B cell (primary cell): ENCODE results near the gene LAMB1. TPM values are rescaled to one million over a fixed set of nuclear protein-coding genes. Genes with fewer than 3 reads are reported as not detected.

ENCODE experiments used
- ATAC-seq: fragments of 200-7000 bp; cut with Tn5 transposase; one replicate; pipeline ENCODE4 v1.10.0; 2021; ENCODE audit warnings: low read depth, mild to moderate bottlenecking, moderate number of reproducible peaks, moderate library complexity
- CTCF ChIA-PET: fragments of 350-600 bp; sonication (Branson Sonifier 250); formaldehyde crosslinking; loops from one replicate; lab custom pipeline; 2021; ENCODE audit warnings: antibody characterized with exemption, inconsistent platforms; lab: Charles Lee
- POLR2A ChIA-PET: fragments of 350-600 bp; sonication (Branson Sonifier 250); formaldehyde crosslinking; loops from one replicate; lab custom pipeline; 2021; ENCODE audit warnings: antibody characterized with exemption; lab: Charles Lee
- DNase-seq: peaks from one replicate; pipeline ENCODE4 v3.0.0; 2013
- H2AFZ ChIP-seq: 2 replicates; pipeline ENCODE4 v1.6.1; 2012; ENCODE audit warnings: mild to moderate bottlenecking, low read depth, low read length; ENCODE audit not compliant: insufficient read depth, poor library complexity, severe bottlenecking
- H3K27ac ChIP-seq, 2 donors: 1 replicate in 1 of 2; 2 replicates in 1 of 2; pipeline ENCODE4 v1.5.1; 2012 to 2013; ENCODE audit warnings: low read length in 2 of 2, mild to moderate bottlenecking in 2 of 2, moderate library complexity in 1 of 2
- H3K27me3 ChIP-seq, 4 experiments: fragments of 200-600 bp in 1 of 4; sonication (generic) in 1 of 4; replicated peaks in 1 of 4; 1 replicate in 2 of 4; 2 replicates in 2 of 4; pipeline versions ENCODE4 v1.6.1 to v1.7.0; 2013 to 2016; ENCODE audit warnings: low read length in 3 of 4, mild to moderate bottlenecking in 2 of 4, mixed read lengths in 1 of 4, moderate library complexity in 1 of 4; ENCODE audit not compliant: insufficient read depth in 4 of 4, control insufficient read depth in 3 of 4; ENCODE audit errors: control extremely low read depth in 1 of 4
- H3K36me3 ChIP-seq, 2 experiments: replicated peaks in 1 of 2; 1 replicate in 1 of 2; 2 replicates in 1 of 2; pipeline versions ENCODE4 v1.6.1 to v1.7.1; 2013; ENCODE audit warnings: low read length in 1 of 2; ENCODE audit not compliant: insufficient read depth in 2 of 2, control insufficient read depth in 1 of 2; ENCODE audit errors: control extremely low read depth in 1 of 2, extremely low read depth in 1 of 2
- H3K4me1 ChIP-seq, 2 donors: fragments of 200-600 bp in 1 of 2; sonication (generic) in 1 of 2; 1 replicate in 1 of 2; 2 replicates in 1 of 2; pipeline versions ENCODE4 v1.5.1 to v1.6.1; 2013 to 2017; ENCODE audit warnings: low read length in 2 of 2; ENCODE audit not compliant: control insufficient read depth in 2 of 2, insufficient read depth in 2 of 2
- H3K4me2 ChIP-seq: replicated peaks from 2 replicates; pipeline ENCODE3; 2012; ENCODE audit warnings: mild to moderate bottlenecking, low read depth, low read length; ENCODE audit not compliant: poor library complexity, severe bottlenecking
- H3K4me3 ChIP-seq, 5 experiments: fragments of 200-600 bp in 1 of 5; sonication (generic) in 1 of 5; 1 replicate in 3 of 5; 2 replicates in 2 of 5; pipeline versions ENCODE4 v1.5.1 to v1.7.0; 2011 to 2016; ENCODE audit warnings: low read length in 4 of 5, mild to moderate bottlenecking in 4 of 5, low read depth in 2 of 5, control low read depth in 1 of 5, moderate library complexity in 1 of 5; ENCODE audit not compliant: insufficient read depth in 1 of 5; ENCODE audit errors: control extremely low read depth in 1 of 5, extremely low read depth in 1 of 5
- H3K79me2 ChIP-seq: fragments of 200-600 bp; sonication (generic); one replicate; pipeline ENCODE4 v1.6.0; 2016; ENCODE audit warnings: low read length; ENCODE audit not compliant: control insufficient read depth, insufficient read depth
- H3K9ac ChIP-seq: fragments of 200-600 bp; sonication (generic); 2 replicates; pipeline ENCODE4 v1.6.1; 2017; ENCODE audit warnings: mild to moderate bottlenecking, low read length, moderate library complexity
- H3K9me3 ChIP-seq, 3 donors: one replicate each; pipeline versions ENCODE4 v1.6.1 to v1.7.1; 2013; ENCODE audit warnings: low read length in 2 of 3; ENCODE audit not compliant: control insufficient read depth in 2 of 3, insufficient read depth in 1 of 3; ENCODE audit errors: control extremely low read depth in 1 of 3
- H4K20me1 ChIP-seq: 2 replicates; pipeline ENCODE4 v1.6.0; 2012; ENCODE audit warnings: mild to moderate bottlenecking, low read length; ENCODE audit not compliant: insufficient read depth, control insufficient read depth, poor library complexity, severe bottlenecking
- H3K27ac Mint-ChIP-seq: one replicate; pipeline ENCODE4 v1.8.0; 2021; ENCODE audit warnings: mixed read lengths
- H3K27me3 Mint-ChIP-seq: one replicate; pipeline ENCODE4 v1.8.0; 2021; ENCODE audit warnings: mixed read lengths
- H3K4me1 Mint-ChIP-seq: one replicate; pipeline ENCODE4 v1.8.0; 2021; ENCODE audit warnings: mixed read lengths
- H3K4me3 Mint-ChIP-seq: one replicate; pipeline ENCODE4 v1.8.0; 2021; ENCODE audit warnings: mixed read lengths
- H3K9me3 Mint-ChIP-seq: one replicate; pipeline ENCODE4 v1.8.0; 2022; ENCODE audit warnings: mixed read lengths; ENCODE audit not compliant: insufficient read depth
- CTCF ChIP-seq: fragments of 200-600 bp; IDR thresholded peaks from one replicate; pipeline ENCODE4 v1.8.0; 2022; ENCODE audit warnings: antibody characterized with exemption, mild to moderate bottlenecking
- EZH2 ChIP-seq: IDR thresholded peaks from 2 replicates; pipeline ENCODE4 v1.6.1; 2012; ENCODE audit warnings: borderline replicate concordance, low read depth, mild to moderate bottlenecking, moderate library complexity, low read length; ENCODE audit not compliant: insufficient read depth, poor library complexity, severe bottlenecking
- WGBS: methylation state at CpG from one replicate; pipeline ENCODE4 v1.1.5; 2013; ENCODE audit warnings: missing lambda C conversion rate; ENCODE audit not compliant: insufficient coverage; 5-methylcytosine and 5-hydroxymethylcytosine counted together
- intact Hi-C: fragments of 100-400 bp; cut with micrococcal nuclease; formaldehyde crosslinking; loops from one replicate; pipeline ENCODE4 v1.10.0; 2022
- polyA plus RNA-seq: library from polyadenylated mRNA; depleted of rRNA; stranded (reverse); fragments of >200 nt; gene quantifications from 2 replicates; pipeline ENCODE4 v1.2.3, GENCODE V29; 2012
- total RNA-seq, 2 donors: library from RNA; stranded (reverse); fragments of 120-200 nt in 1 of 2; gene quantifications; 1 replicate in 1 of 2; 2 replicates in 1 of 2; pipeline versions ENCODE4 v1.2.3 to v1.2.4, GENCODE V29; 2013 to 2022

Gene LAMB1
- total and polyA plus RNA-seq, 2 donors (not counting 1 experiment from before 2014, with no cell fraction given), result not detected

- Mint-ChIP-seq H3K9me3 (no peaks in the 10 kb centered on the region), H3K4me1 (no peaks in the 10 kb centered on the region), H3K27me3 (peaks cover 40% of the 10 kb centered on the region), H3K27ac (no peak overlapping the region), H3K4me3 (no peak overlapping the region)
- no peak overlapping the region for H2AFZ ChIP-seq
- 88% methylated on average over 9 of the region's 10 CpGs for WGBS
- H3K9me3 ChIP-seq, result no peaks in the 10 kb centered on the region
- peaks cover 0 to 5% (median 2%) of the 10 kb centered on the region in 4 experiments for H3K27me3 ChIP-seq
- no peak overlapping the region for H3K27ac ChIP-seq
- TF ChIP-seq EZH2 (no peak), CTCF (no peak)
- H3K4me2 ChIP-seq, result no peak overlapping the region
- POLR2A ChIA-PET, result no interaction called here
- H3K79me2 ChIP-seq, result no peaks in the 10 kb centered on the region
- ATAC-seq (no peak), DNase-seq (no peak)
- no peak overlapping the region for H3K9ac ChIP-seq
- H3K4me3 ChIP-seq, result no peak overlapping the region
- no peaks in the 10 kb centered on the region for H3K36me3 ChIP-seq
- CTCF ChIA-PET, result no interaction called here
- H3K4me1 ChIP-seq, result no peaks in the 10 kb centered on the region
- intact Hi-C loops, result no loop called here
- H4K20me1 ChIP-seq, result no peaks in the 10 kb centered on the region
Observed at GRCh38 chr7:107959527-107959898, 43.4 kb downstream of the LAMB1 start.

GRCh38 chr7:107958764-107959526 lies 44.0 kb downstream of the LAMB1 start:
- Histone ChIP-seq H3K4me3 (no peak overlapping the region), H3K9me3 (no peaks in the 10 kb centered on the region), H3K4me2 (no peak overlapping the region), H3K9ac (no peak overlapping the region), H3K27ac (no peak overlapping the region), H3K36me3 (no peaks in the 10 kb centered on the region), H3K79me2 (no peaks in the 10 kb centered on the region), H2AFZ (no peak overlapping the region), H4K20me1 (no peaks in the 10 kb centered on the region), H3K27me3 (peaks cover 0 to 5% (median 2%) of the 10 kb centered on the region in 4 experiments), H3K4me1 (no peaks in the 10 kb centered on the region)
- peaks cover 40% of the 10 kb centered on the region for H3K27me3 Mint-ChIP-seq
- ChIA-PET POLR2A (no interaction called here), CTCF (no interaction called here)
- H3K27ac Mint-ChIP-seq, result no peak overlapping the region
- no peaks in the 10 kb centered on the region for H3K4me1 Mint-ChIP-seq
- DNase-seq (no peak), ATAC-seq (no peak)
- H3K9me3 Mint-ChIP-seq, result no peaks in the 10 kb centered on the region
- no peak overlapping the region for H3K4me3 Mint-ChIP-seq
- WGBS, result 88% methylated on average over 9 of the region's 14 CpGs
- intact Hi-C loops, result no loop called here
- TF ChIP-seq CTCF (no peak), EZH2 (no peak)
